Measurements from ENCODE around the gene TMPRSS2.

Gene TMPRSS2

DNA sequence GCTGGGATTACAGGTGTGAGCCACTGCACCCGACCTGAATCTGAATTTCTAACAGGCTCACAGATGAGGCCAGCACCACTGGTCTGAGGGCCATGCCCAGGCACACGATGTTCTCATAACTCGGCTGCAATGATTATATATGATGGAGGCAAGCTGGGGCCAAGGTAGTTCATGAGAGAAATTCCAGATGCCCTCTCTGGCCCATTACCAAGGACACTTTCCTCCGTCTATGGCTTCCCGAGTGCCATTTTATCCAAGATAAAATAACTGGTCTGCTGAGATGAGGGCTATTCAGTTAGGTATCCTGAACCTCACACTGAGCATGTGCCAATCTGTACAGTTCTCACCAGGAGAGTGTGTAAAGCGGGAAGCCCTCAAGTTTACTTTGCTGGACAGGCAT is 16.5 kb downstream of the TMPRSS2 start:
- no peaks in the 10 kb centered on the region for H3K4me1 ChIP-seq (ENCODE audit: low read length)
- no peak for DNase-seq
- no peak overlapping the region for H2AFZ ChIP-seq (ENCODE audit: low read length)
- H3K27ac ChIP-seq (ENCODE audit: low read length), result no peak overlapping the region
- H3K9me2 ChIP-seq (replicated peaks; ENCODE audit: insufficient read depth, low read length), result no peaks in the 10 kb centered on the region
- no peak overlapping the region for H3K4me3 ChIP-seq (ENCODE audit: low read length)
- no peaks in the 10 kb centered on the region for H3F3A ChIP-seq (ENCODE audit: insufficient read depth, low read length)
- no peaks in the 10 kb centered on the region for H3K79me2 ChIP-seq (ENCODE audit: low read length)
- H4K20me1 ChIP-seq (ENCODE audit: insufficient read depth, low read length), result no peaks in the 10 kb centered on the region
- H3K36me3 ChIP-seq (replicated peaks; ENCODE audit: insufficient read depth, low read length), result no peaks in the 10 kb centered on the region
- no peak overlapping the region for H3K4me2 ChIP-seq (ENCODE audit: low read depth, low read length)
- no peaks in the 10 kb centered on the region for H3K9me3 ChIP-seq (replicated peaks; ENCODE audit: insufficient read depth, low read length)
- H3K9ac ChIP-seq (ENCODE audit: low read length), result no peak overlapping the region
- no peaks in the 10 kb centered on the region for H3K27me3 ChIP-seq (replicated peaks; ENCODE audit: insufficient read depth, low read length)
- no peak for TF ChIP-seq EZH2phosphoT487 (IDR thresholded peaks at IDR 0.05; ENCODE audit: low read length)
- TF ChIP-seq EZH2 (optimal IDR thresholded peaks at IDR 0.05; ENCODE audit: low read depth, low read length), result no peak
- TF ChIP-seq, protein P1, sequence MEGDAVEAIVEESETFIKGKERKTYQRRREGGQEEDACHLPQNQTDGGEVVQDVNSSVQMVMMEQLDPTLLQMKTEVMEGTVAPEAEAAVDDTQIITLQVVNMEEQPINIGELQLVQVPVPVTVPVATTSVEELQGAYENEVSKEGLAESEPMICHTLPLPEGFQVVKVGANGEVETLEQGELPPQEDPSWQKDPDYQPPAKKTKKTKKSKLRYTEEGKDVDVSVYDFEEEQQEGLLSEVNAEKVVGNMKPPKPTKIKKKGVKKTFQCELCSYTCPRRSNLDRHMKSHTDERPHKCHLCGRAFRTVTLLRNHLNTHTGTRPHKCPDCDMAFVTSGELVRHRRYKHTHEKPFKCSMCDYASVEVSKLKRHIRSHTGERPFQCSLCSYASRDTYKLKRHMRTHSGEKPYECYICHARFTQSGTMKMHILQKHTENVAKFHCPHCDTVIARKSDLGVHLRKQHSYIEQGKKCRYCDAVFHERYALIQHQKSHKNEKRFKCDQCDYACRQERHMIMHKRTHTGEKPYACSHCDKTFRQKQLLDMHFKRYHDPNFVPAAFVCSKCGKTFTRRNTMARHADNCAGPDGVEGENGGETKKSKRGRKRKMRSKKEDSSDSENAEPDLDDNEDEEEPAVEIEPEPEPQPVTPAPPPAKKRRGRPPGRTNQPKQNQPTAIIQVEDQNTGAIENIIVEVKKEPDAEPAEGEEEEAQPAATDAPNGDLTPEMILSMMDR (IDR thresholded peaks at IDR 0.05; ENCODE audit: low read length), result no peak

DNA sequence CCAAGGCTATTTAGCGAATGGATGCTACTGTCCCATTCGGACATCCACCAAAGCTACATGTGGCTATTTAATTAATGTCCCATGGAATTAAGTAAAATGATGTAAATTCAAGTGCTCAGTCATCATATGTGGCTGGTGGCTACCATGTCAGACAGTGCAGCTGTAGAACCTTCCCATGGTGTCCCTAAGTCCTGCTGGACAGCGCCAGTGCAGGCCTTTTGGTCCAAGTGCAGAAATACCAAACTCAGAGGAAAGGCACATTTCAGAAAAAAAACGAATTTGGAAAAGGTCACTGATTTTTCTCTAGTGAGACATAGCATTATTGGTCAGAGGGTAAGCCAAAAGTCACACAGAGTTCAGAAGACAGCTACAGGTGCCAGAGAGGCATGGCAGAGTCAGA is 17.6 kb downstream of the TMPRSS2 start:
- Histone ChIP-seq H3K36me3 (replicated peaks; ENCODE audit: insufficient read depth, low read length) (no peaks in the 10 kb centered on the region), H4K20me1 (ENCODE audit: insufficient read depth, low read length) (no peaks in the 10 kb centered on the region), H3K79me2 (ENCODE audit: low read length) (no peaks in the 10 kb centered on the region), H3K4me2 (ENCODE audit: low read depth, low read length) (no peak overlapping the region), H3K4me1 (ENCODE audit: low read length) (no peaks in the 10 kb centered on the region), H2AFZ (ENCODE audit: low read length) (no peak overlapping the region), H3K9me2 (replicated peaks; ENCODE audit: insufficient read depth, low read length) (no peaks in the 10 kb centered on the region), H3K27me3 (replicated peaks; ENCODE audit: insufficient read depth, low read length) (no peaks in the 10 kb centered on the region), H3F3A (ENCODE audit: insufficient read depth, low read length) (no peaks in the 10 kb centered on the region), H3K9me3 (replicated peaks; ENCODE audit: insufficient read depth, low read length) (no peaks in the 10 kb centered on the region), H3K27ac (ENCODE audit: low read length) (no peak overlapping the region), H3K9ac (ENCODE audit: low read length) (no peak overlapping the region), H3K4me3 (ENCODE audit: low read length) (no peak overlapping the region)
- no peak for DNase-seq
- TF ChIP-seq EZH2phosphoT487 (IDR thresholded peaks at IDR 0.05; ENCODE audit: low read length) (no peak), EZH2 (optimal IDR thresholded peaks at IDR 0.05; ENCODE audit: low read depth, low read length) (no peak)
- TF ChIP-seq, protein P1 (IDR thresholded peaks at IDR 0.05; ENCODE audit: low read length), result no peak

DNA sequence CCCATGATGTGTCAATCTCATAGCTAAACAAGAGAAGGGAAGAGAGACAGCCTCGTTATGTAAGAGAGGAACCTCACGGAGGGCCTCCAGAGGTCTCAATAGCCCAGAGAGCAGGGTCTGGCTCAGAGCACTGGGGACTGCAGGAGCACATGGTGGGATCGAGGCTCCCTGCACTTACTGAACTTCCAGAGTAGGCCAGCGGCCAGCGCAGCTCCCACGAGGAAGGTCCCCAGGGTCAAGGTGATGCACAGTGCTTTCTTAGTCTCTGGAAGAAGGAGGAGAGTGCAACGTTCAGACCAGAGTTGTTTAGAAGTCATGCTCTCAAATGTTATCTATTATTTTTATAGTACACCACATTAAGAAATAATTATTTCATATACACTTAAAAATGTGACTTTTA is 18.6 kb downstream of the TMPRSS2 start:
- no peak for DNase-seq
- Histone ChIP-seq H3F3A (ENCODE audit: insufficient read depth, low read length) (no peaks in the 10 kb centered on the region), H3K9ac (ENCODE audit: low read length) (no peak overlapping the region), H3K36me3 (replicated peaks; ENCODE audit: insufficient read depth, low read length) (no peaks in the 10 kb centered on the region), H2AFZ (ENCODE audit: low read length) (no peak overlapping the region), H3K4me3 (ENCODE audit: low read length) (no peak overlapping the region), H4K20me1 (ENCODE audit: insufficient read depth, low read length) (no peaks in the 10 kb centered on the region), H3K79me2 (ENCODE audit: low read length) (no peaks in the 10 kb centered on the region), H3K4me1 (ENCODE audit: low read length) (no peaks in the 10 kb centered on the region), H3K27me3 (replicated peaks; ENCODE audit: insufficient read depth, low read length) (no peaks in the 10 kb centered on the region), H3K27ac (ENCODE audit: low read length) (no peak overlapping the region), H3K9me3 (replicated peaks; ENCODE audit: insufficient read depth, low read length) (no peaks in the 10 kb centered on the region), H3K4me2 (ENCODE audit: low read depth, low read length) (no peak overlapping the region), H3K9me2 (replicated peaks; ENCODE audit: insufficient read depth, low read length) (no peaks in the 10 kb centered on the region)
- TF ChIP-seq, protein P1 (IDR thresholded peaks at IDR 0.05; ENCODE audit: low read length), result no peak
- no peak for TF ChIP-seq EZH2phosphoT487 (IDR thresholded peaks at IDR 0.05; ENCODE audit: low read length)
- no peak for TF ChIP-seq EZH2 (optimal IDR thresholded peaks at IDR 0.05; ENCODE audit: low read depth, low read length)

All from MM.1S (cell line).